HG03354 (cell line): ENCODE measurements around the gene EARS2.
"Not testable (repeated sequence)": the region's sequence is repeated elsewhere in the genome, so short reads cannot be mapped to it uniquely, and the experiment has no call there.

Experiments
- ATAC-seq: cut with Tn5 transposase; IDR thresholded peaks from one replicate; pipeline ENCODE4 v1.9.1; 2021; ENCODE audit warnings: mild to moderate bottlenecking; ENCODE audit not compliant: unreplicated experiment, poor library complexity, severe bottlenecking

The EARS2 gene

GRCh38 chr16:23556881-23557778 is at the start of gene EARS2, which contains the start of gene UBFD1:
Gene EARS2, minus strand, starts transcription at chr16:23557350. Its CDS starts 7 bp downstream, at chr16:23557343.
Gene UBFD1, plus strand, starts transcription at chr16:23557727. Its CDS starts 16 bp downstream, at chr16:23557743.
- ATAC-seq: peak; percentile 92

GRCh38 chr16:23597003-23597756 is 40.0 kb upstream of the EARS2 start:
- no peak for ATAC-seq

- peak; percentile 93 for ATAC-seq
Measured at GRCh38 chr16:23595951-23596720, 39.0 kb upstream of the EARS2 start, which contains the start of gene NDUFAB1. Gene NDUFAB1, minus strand, starts transcription at chr16:23596316. Its CDS starts 26 bp downstream, at chr16:23596290.

- ATAC-seq: peak; percentile 16
Measured at GRCh38 chr16:23595246-23595950, 38.2 kb upstream of the EARS2 start.

- no peak for ATAC-seq
Measured at GRCh38 chr16:23594186-23594585, 37.0 kb upstream of the EARS2 start.

GRCh38 chr16:23590181-23590580 is 33.0 kb upstream of the EARS2 start:
- no peak for ATAC-seq

- ATAC-seq: no peak
Measured at GRCh38 chr16:23587726-23588125, 30.6 kb upstream of the EARS2 start.

GRCh38 chr16:23584186-23585076 is 27.3 kb upstream of the EARS2 start:
- ATAC-seq: no peak

- not testable (repeated sequence) for ATAC-seq
Measured at GRCh38 chr16:23583271-23583670, 26.1 kb upstream of the EARS2 start.

GRCh38 chr16:23581764-23582163 is 24.6 kb upstream of the EARS2 start:
- ATAC-seq: no peak

GRCh38 chr16:23580391-23580790 is 23.2 kb upstream of the EARS2 start:
- no peak for ATAC-seq

GRCh38 chr16:23579371-23579770 is 22.2 kb upstream of the EARS2 start:
- ATAC-seq: no peak

GRCh38 chr16:23578101-23578830 is 21.1 kb upstream of the EARS2 start:
- no peak for ATAC-seq

GRCh38 chr16:23577493-23577892 is 20.3 kb upstream of the EARS2 start:
- ATAC-seq: no peak

- no peak for ATAC-seq
Measured at GRCh38 chr16:23575834-23576233, 18.7 kb upstream of the EARS2 start.

- no peak for ATAC-seq
Measured at GRCh38 chr16:23573817-23574216, 16.7 kb upstream of the EARS2 start.

- no peak for ATAC-seq
Measured at GRCh38 chr16:23572394-23572793, 15.2 kb upstream of the EARS2 start.

GRCh38 chr16:23571895-23572294 is 14.7 kb upstream of the EARS2 start:
- no peak for ATAC-seq
